Nephron (organoid): ENCODE results near the gene NOC4L.

ENCODE experiments used
- H3K27ac Mint-ChIP-seq, 3 experiments: 2 replicates each; pipeline ENCODE4 v1.8.0; 2020; ENCODE audit warnings: mixed read lengths in 3 of 3, mild to moderate bottlenecking in 2 of 3, moderate library complexity in 1 of 3
- H3K27me3 Mint-ChIP-seq: 2 replicates; pipeline ENCODE4 v1.8.0; 2021; ENCODE audit warnings: low read depth, mild to moderate bottlenecking, moderate library complexity, mixed read lengths
- H3K36me3 Mint-ChIP-seq: 2 replicates; pipeline ENCODE4 v1.8.0; 2020; ENCODE audit warnings: low read depth, mixed read lengths
- H3K4me1 Mint-ChIP-seq: 2 replicates; pipeline ENCODE4 v1.8.0; 2020; ENCODE audit warnings: mixed read lengths
- H3K4me3 Mint-ChIP-seq, 3 experiments: 2 replicates each; pipeline ENCODE4 v1.8.0; 2020; ENCODE audit warnings: mild to moderate bottlenecking in 3 of 3, mixed read lengths in 3 of 3, moderate library complexity in 2 of 3
- H3K9me3 Mint-ChIP-seq: 2 replicates; pipeline ENCODE4 v1.8.0; 2020; ENCODE audit warnings: mixed read lengths
- CTCF ChIP-seq, 3 experiments: fragments of 200-600 bp; sonication (generic); IDR thresholded peaks; one replicate each; pipeline ENCODE4 v1.5.0; 2021; ENCODE audit warnings: antibody characterized with exemption in 3 of 3; ENCODE audit not compliant: unreplicated experiment in 3 of 3

NOC4L gene

GRCh38 chr12:132163041-132163910 lies 19.0 kb downstream of the NOC4L start:
- Mint-ChIP-seq H3K4me3 (no peak overlapping the region), H3K27me3 (peaks cover 23% of the 10 kb centered on the region), H3K27ac (no peak overlapping the region), H3K9me3 (no peaks in the 10 kb centered on the region), H3K4me1 (no peaks in the 10 kb centered on the region), H3K36me3 (no peaks in the 10 kb centered on the region)
- no peak for TF ChIP-seq CTCF (IDR thresholded peaks at IDR 0.05; ENCODE audit: unreplicated experiment in 3 of 3)

- Mint-ChIP-seq H3K27me3 (peaks cover 23% of the 10 kb centered on the region), H3K9me3 (no peaks in the 10 kb centered on the region), H3K4me1 (no peaks in the 10 kb centered on the region), H3K36me3 (no peaks in the 10 kb centered on the region), H3K4me3 (no peak overlapping the region), H3K27ac (no peak overlapping the region)
- peak in 1 of 3 experiments; percentile 12 for TF ChIP-seq CTCF (IDR thresholded peaks at IDR 0.05; ENCODE audit: unreplicated experiment in 3 of 3)
Observed at GRCh38 chr12:132163911-132164288, 19.6 kb downstream of the NOC4L start.

- Mint-ChIP-seq H3K4me3 (no peak overlapping the region), H3K27me3 (peaks cover 23% of the 10 kb centered on the region), H3K4me1 (no peaks in the 10 kb centered on the region), H3K9me3 (no peaks in the 10 kb centered on the region), H3K36me3 (no peaks in the 10 kb centered on the region), H3K27ac (no peak overlapping the region)
- TF ChIP-seq CTCF (IDR thresholded peaks at IDR 0.05; ENCODE audit: unreplicated experiment in 3 of 3), result no peak
Observed at GRCh38 chr12:132164426-132164825, 20.2 kb downstream of the NOC4L start.

- TF ChIP-seq CTCF (IDR thresholded peaks at IDR 0.05; ENCODE audit: unreplicated experiment in 3 of 3), result no peak
- Mint-ChIP-seq H3K4me3 (no peak overlapping the region), H3K9me3 (no peaks in the 10 kb centered on the region), H3K27ac (no peak overlapping the region), H3K36me3 (no peaks in the 10 kb centered on the region), H3K4me1 (no peaks in the 10 kb centered on the region), H3K27me3 (peaks cover 32% of the 10 kb centered on the region)
Observed at GRCh38 chr12:132165584-132165983, 21.3 kb downstream of the NOC4L start.

GRCh38 chr12:132166093-132166492 lies 21.8 kb downstream of the NOC4L start:
- Mint-ChIP-seq H3K9me3 (no peaks in the 10 kb centered on the region), H3K4me1 (no peaks in the 10 kb centered on the region), H3K27me3 (peaks cover 35% of the 10 kb centered on the region), H3K4me3 (no peak overlapping the region), H3K27ac (no peak overlapping the region), H3K36me3 (no peaks in the 10 kb centered on the region)
- TF ChIP-seq CTCF (IDR thresholded peaks at IDR 0.05; ENCODE audit: unreplicated experiment in 3 of 3), result no peak
